HCT116 (cell line): ENCODE measurements around the gene CLEC20A. TPM values are rescaled to one million over a fixed set of nuclear protein-coding genes. Genes with fewer than 3 reads are reported as not detected.

Source experiments
- ATAC-seq: fragments of 200-7000 bp; cut with Tn5 transposase; 2 replicates; pipeline ENCODE4 v1.9.1; 2020; ENCODE audit warnings: mild to moderate bottlenecking, moderate library complexity
- BruUV-seq: library from RNA; stranded (reverse); fragments of 400-500 nt; replicated peaks from 2 replicates; lab custom pipeline; 2021; lab: Mats Ljungman, UMichigan
- CTCF ChIA-PET: fragments of 300-600 bp; sonication (Branson Sonifier 250); formaldehyde crosslinking; loops from one replicate; lab custom pipeline; 2021; ENCODE audit warnings: antibody characterized with exemption; lab: Charles Lee
- POLR2A ChIA-PET: fragments of 300-600, 350-600 bp; sonication (Branson Sonifier 250); formaldehyde crosslinking; loops from one replicate; lab custom pipeline; 2021; ENCODE audit warnings: antibody characterized with exemption; lab: Charles Lee
- RAD21 ChIA-PET, 2 experiments: fragments of 300-600 bp; sonication (Branson Sonifier 250); formaldehyde crosslinking; loops; one replicate each; lab custom pipeline; 2023; ENCODE audit warnings: low total read pairs in 2 of 2; ENCODE audit not compliant: uncharacterized antibody in 2 of 2, unreplicated experiment in 2 of 2, low non-redundant PET in 1 of 2; lab: Charles Lee
- DNase-seq: peaks from one replicate; pipeline ENCODE4 v3.0.0-alpha.2; 2010; ENCODE audit warnings: low read depth, low spot score
- H2AFZ ChIP-seq: fragments of 200-600 bp; shearing (Covaris generic), sonication (generic); 2 replicates; pipeline ENCODE4 v1.6.1; 2017; ENCODE audit warnings: low read depth, mixed run types, mixed read lengths, antibody characterized with exemption, low read length; ENCODE audit not compliant: poor library complexity, severe bottlenecking
- H3K27ac ChIP-seq: 2 replicates; pipeline ENCODE4 v1.5.1; 2012; ENCODE audit warnings: low read depth, low read length
- H3K27me3 ChIP-seq: fragments of 200-600 bp; sonication (generic); 2 replicates; pipeline ENCODE4 v1.6.1; 2016; ENCODE audit warnings: mixed run types, low read length, mixed read lengths; ENCODE audit not compliant: insufficient read depth
- H3K36me3 ChIP-seq, 2 experiments: fragments of 200-500 bp in 1 of 2; fragments of 200-600 bp in 1 of 2; sonication (Bioruptor generic) in 1 of 2; sonication (generic) in 1 of 2; 2 replicates each; pipeline versions ENCODE4 v1.5.1 to v1.6.1; 2014 to 2016; ENCODE audit warnings: low read length in 2 of 2, inconsistent platforms in 1 of 2, mixed read lengths in 1 of 2, mixed run types in 1 of 2; ENCODE audit not compliant: insufficient read depth in 2 of 2, control insufficient read depth in 1 of 2
- H3K4me1 ChIP-seq, 2 experiments: fragments of 200-600 bp in 1 of 2; sonication (generic) in 1 of 2; 2 replicates each; pipeline versions ENCODE4 v1.5.1 to v1.6.1; 2012 to 2017; ENCODE audit warnings: low read length in 2 of 2, inconsistent platforms in 1 of 2, mild to moderate bottlenecking in 1 of 2, mixed read lengths in 1 of 2, mixed run types in 1 of 2, moderate library complexity in 1 of 2; ENCODE audit not compliant: insufficient read depth in 2 of 2, control insufficient read depth in 1 of 2
- H3K4me2 ChIP-seq: fragments of 200-600 bp; sonication (generic); 2 replicates; pipeline ENCODE4 v1.6.1; 2017; ENCODE audit warnings: mixed run types, low read length, mixed read lengths
- H3K4me3 ChIP-seq, 2 experiments: fragments of 200-600 bp in 1 of 2; sonication (generic) in 1 of 2; replicated peaks in 1 of 2; 2 replicates each; pipeline ENCODE4 v1.5.1; 2011 to 2016; ENCODE audit warnings: low read length in 2 of 2, control low read depth in 1 of 2, low read depth in 1 of 2, mild to moderate bottlenecking in 1 of 2, mixed read lengths in 1 of 2, mixed run types in 1 of 2
- H3K79me2 ChIP-seq: fragments of 200-600 bp; sonication (generic); 2 replicates; pipeline ENCODE4 v1.6.1; 2017; ENCODE audit warnings: mild to moderate bottlenecking, mixed run types, low read length, moderate library complexity, mixed read lengths; ENCODE audit not compliant: insufficient read depth
- H3K9ac ChIP-seq: fragments of 200-600 bp; sonication (generic); 2 replicates; pipeline ENCODE4 v1.6.1; 2016; ENCODE audit warnings: low read length, mixed read lengths
- H3K9me2 ChIP-seq: fragments of 200-600 bp; sonication (generic), shearing (Covaris generic); 2 replicates; pipeline ENCODE4 v1.6.1; 2017; ENCODE audit warnings: mixed run types, mild to moderate bottlenecking, moderate library complexity; ENCODE audit not compliant: insufficient read depth
- H3K9me3 ChIP-seq, 2 experiments: fragments of 200-500 bp in 1 of 2; fragments of 200-600 bp in 1 of 2; sonication (Bioruptor generic) in 1 of 2; sonication (generic) in 1 of 2; 2 replicates each; pipeline ENCODE4 v1.6.1; 2014 to 2017; ENCODE audit warnings: low read length in 2 of 2, mixed read lengths in 2 of 2, inconsistent platforms in 1 of 2, low read depth in 1 of 2, mild to moderate bottlenecking in 1 of 2, mixed run types in 1 of 2, moderate library complexity in 1 of 2; ENCODE audit not compliant: control insufficient read depth in 1 of 2, insufficient read depth in 1 of 2
- H4K20me1 ChIP-seq: fragments of 200-600 bp; sonication (generic), shearing (Covaris generic); 2 replicates; pipeline ENCODE4 v1.6.1; 2017; ENCODE audit warnings: mixed run types, mild to moderate bottlenecking, moderate library complexity; ENCODE audit not compliant: insufficient read depth
- CTCF ChIP-seq, 3 experiments: fragments of 200-600 bp in 1 of 3; sonication (generic) in 1 of 3; IDR thresholded peaks in 2 of 3; conservative IDR thresholded peaks in 1 of 3; 2 replicates each; pipeline ENCODE4 v1.5.1; 2012 to 2017; ENCODE audit warnings: low read depth in 2 of 3, low read length in 2 of 3, antibody characterized with exemption in 1 of 3, borderline replicate concordance in 1 of 3, control low read depth in 1 of 3, mild to moderate bottlenecking in 1 of 3, mixed read lengths in 1 of 3, mixed run types in 1 of 3, moderate library complexity in 1 of 3; ENCODE audit not compliant: insufficient read depth in 1 of 3
- ZNF274 ChIP-seq: fragments of 200-500 bp; sonication (Bioruptor generic); IDR thresholded peaks from 2 replicates; pipeline ENCODE4 v1.6.1; 2014; ENCODE audit warnings: mild to moderate bottlenecking, low read depth, low read length, inconsistent platforms
- intact Hi-C: fragments of 100-400 bp; cut with micrococcal nuclease; formaldehyde crosslinking; loops from 2 replicates; pipeline ENCODE4 v1.10.0; 2022
- total RNA-seq: library from RNA; stranded (reverse); gene quantifications from one replicate; pipeline ENCODE4 v1.2.1, GENCODE V29; 2021; ENCODE audit not compliant: unreplicated experiment

The CLEC20A gene
- total RNA-seq, 1 experiment from 2014 or later = not detected

- no TSS peak for BruUV-seq
- ChIA-PET CTCF (interaction anchor here (1.4 to 4.2 kb wide), 2 partner anchors 12 to 203 kb away, joined by 3 to 23 read pairs; no protein-coding TSS in a partner anchor), POLR2A (no interaction called here)
These were observed 16.7 kb upstream of the CLEC20A start for GRCh38 chr1:178513278-178513983.

More at GRCh38 chr1:178513278-178513983, 16.7 kb upstream of the CLEC20A start:
- Histone ChIP-seq H3K27ac (no peak overlapping the region), H3K4me1 (no peaks in the 10 kb centered on the region), H3K36me3 (no peaks in the 10 kb centered on the region), H3K4me3 (no peak overlapping the region), H3K4me2 (no peak overlapping the region), H4K20me1 (no peaks in the 10 kb centered on the region)
- ATAC-seq = peak; percentile 69
- TF ChIP-seq CTCF (IDR thresholded peaks at IDR 0.05 in 2 of 3, conservative IDR thresholded peaks at IDR 0.05 in 1 of 3; ENCODE audit: borderline replicate concordance in 1 of 3, insufficient read depth in 1 of 3, low read depth in 2 of 3, low read length in 2 of 3) = 0 out of 6 replicates have a peak, but pooled peaks of 1 of the 3 experiments have one; percentile 19
- TF ChIP-seq ZNF274 = no peak
- TF ChIP-seq, all 23 proteins: peak for 1
- no peak overlapping the region for H2AFZ ChIP-seq
- no peaks in the 10 kb centered on the region for H3K9me2 ChIP-seq
- no peaks in the 10 kb centered on the region for H3K9me3 ChIP-seq
- intact Hi-C loops = no loop called here
- H3K79me2 ChIP-seq = no peaks in the 10 kb centered on the region
- RAD21 ChIA-PET = no interaction called here
- H3K27me3 ChIP-seq = no peaks in the 10 kb centered on the region
- no peak overlapping the region for H3K9ac ChIP-seq
- DNase-seq = no peak
